ENCODE measurements around the gene HYDIN.
A peak's percentile ranks its signal among the peaks of the same experiment; 100 is the strongest.

The HYDIN gene

GRCh38 chr16:71230122-71230845 lies at the start of gene HYDIN:
Gene HYDIN (minus strand): TSS chr16:71230722. CDS start chr16:71186895, 43,827 bp downstream.
- DNase-seq (ENCODE audit: low spot score): no peak

GRCh38 chr16:71276589-71277334 lies 46.2 kb upstream of the HYDIN start:
- peak; percentile 4 for DNase-seq (ENCODE audit: low spot score)

DNA sequence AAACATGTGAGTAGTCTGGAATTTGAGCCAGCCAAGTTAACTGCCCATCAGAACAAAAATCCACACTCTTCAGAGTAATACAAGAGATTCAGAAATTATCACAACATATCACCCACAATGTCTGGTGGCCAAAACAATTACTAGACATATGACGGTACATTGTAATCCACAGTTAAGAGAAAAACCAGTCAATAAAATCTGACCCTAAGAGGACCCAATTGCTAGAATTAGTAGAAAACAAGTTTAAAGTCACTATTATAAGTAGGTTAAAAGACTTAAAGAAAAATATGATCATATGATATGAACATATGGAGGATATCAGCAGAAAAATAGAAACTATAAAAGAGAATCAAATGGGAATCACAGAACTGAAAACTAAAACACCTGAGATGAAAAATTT lies 42.9 kb upstream of the HYDIN start:
- DNase-seq (ENCODE audit: low spot score): no peak

DNA sequence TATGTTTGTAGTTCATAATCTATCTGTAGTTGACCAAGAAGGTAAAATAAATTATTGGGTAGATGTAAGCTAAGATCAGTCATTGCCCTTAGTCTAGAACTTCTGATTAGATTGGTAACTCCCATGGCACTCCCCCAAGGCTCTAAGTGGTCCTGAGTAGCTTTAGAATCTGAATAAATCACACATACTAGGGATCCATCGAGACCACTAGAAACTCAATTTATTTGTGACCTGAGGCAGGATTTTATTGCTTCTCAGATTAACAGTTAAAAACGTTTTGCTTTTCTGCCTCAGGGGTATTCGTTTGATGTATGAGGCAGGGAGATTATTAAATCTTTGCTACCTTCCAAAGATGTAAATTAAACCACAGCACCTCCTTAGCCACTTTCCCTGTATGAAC lies 33.8 kb upstream of the HYDIN start:
- DNase-seq (ENCODE audit: low spot score): no peak

DNA sequence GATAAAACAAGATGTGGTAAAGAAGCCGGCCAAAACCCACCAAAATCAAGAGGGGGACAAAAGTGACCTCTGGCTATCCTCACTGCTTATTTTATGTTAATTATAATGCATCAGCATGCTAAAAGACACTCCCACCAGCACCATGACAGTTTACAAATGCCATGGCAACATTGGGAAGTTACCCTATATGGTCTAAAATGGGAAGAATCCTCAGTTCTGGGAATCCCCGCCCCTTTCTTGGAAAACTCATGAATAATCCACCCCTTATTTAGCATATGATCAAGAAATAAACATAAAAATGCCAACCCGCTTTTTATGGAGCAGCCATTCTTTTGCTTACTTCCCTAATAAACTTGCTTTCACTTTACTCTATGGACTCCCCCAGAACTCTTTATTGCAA lies 33.1 kb upstream of the HYDIN start:
- no peak for DNase-seq (ENCODE audit: low spot score)

GRCh38 chr16:71262391-71262790 lies 31.9 kb upstream of the HYDIN start:
- DNase-seq (ENCODE audit: low spot score): no peak

DNA sequence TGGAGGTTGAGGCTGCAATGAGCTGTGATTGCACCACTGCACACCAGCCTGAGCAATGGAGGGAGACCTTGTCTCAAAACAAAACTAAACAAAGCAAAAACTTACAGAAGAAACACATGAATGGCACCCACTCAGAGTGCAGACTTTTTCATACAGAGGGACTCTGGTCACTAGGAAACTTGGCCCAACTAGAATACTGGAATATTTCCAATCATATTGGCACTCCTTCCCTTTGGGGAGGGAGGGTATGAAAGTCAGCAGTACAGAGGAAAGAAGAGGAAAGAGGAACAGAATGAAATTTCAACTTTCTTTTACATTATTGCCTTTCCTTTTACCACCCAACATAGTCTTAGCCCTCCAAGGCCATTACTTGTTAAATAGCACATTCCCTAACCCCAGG lies 30.5 kb upstream of the HYDIN start:
- no peak for DNase-seq (ENCODE audit: low spot score)

DNA sequence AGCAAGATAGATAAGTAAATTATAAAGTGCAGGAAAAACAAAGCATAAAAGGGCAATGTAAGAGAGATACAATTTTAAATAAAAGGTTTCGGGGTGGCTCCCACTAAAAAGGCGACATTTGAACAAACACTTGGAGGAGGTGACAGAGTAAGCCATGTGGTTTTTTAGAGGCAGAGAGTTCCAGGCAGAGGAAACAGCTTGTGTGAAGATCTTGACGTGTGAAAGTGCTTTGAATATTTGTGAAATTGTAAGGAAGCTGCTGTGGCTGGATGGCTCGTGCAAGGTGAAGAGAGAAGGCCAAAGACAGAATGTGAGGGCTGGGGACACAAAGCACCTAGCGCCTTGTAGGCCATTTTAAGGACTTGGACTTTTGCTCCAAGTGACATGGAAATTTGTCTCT lies 28.6 kb upstream of the HYDIN start:
- DNase-seq (ENCODE audit: low spot score): no peak

DNA sequence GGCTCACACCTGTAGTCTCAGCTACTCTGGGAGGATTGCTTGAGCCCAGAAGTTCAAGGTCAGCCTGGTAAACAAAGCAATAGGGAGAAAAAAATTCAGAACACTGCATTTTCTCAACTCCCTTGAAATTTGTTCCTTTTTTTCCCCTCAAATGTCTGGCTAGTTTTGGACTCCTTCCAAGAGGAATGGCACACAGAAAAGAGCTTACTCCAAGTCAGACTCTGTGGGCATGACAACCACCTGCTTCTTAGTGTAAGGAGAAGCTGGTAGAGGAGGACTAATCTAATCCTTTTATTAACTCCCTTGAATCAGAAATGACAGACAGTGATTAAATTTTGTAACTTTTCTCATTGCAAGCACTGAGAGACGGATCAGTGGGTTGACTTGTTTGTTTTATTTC lies 27.9 kb upstream of the HYDIN start:
- DNase-seq (ENCODE audit: low spot score): no peak

- DNase-seq (ENCODE audit: low spot score): no peak
These were observed 27.2 kb upstream of the HYDIN start for GRCh38 chr16:71257768-71258167.

DNA sequence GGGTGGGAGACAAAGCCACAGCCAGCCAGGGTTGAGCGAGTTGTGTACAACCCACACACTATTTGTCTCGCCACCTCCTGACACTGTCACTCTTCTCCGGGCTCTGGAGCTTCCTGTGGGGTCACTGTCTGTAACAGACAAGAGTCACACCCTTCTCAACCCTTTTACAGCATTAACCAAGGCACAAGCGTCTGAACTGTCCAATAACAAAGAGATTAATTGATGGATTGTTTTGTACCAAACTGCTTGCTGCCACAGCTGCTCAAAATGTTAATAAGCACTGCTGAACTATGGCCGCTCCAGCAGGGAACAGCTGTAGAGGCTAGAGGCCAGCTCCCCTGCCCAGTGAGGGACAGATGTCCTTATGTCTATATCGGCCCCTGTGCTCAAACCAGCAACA lies 25.2 kb upstream of the HYDIN start:
- no peak for DNase-seq (ENCODE audit: low spot score)

GRCh38 chr16:71254832-71255525 lies 24.5 kb upstream of the HYDIN start:
- peak; percentile 7 for DNase-seq (ENCODE audit: low spot score)

- no peak for DNase-seq (ENCODE audit: low spot score)
These were observed 20.1 kb upstream of the HYDIN start for GRCh38 chr16:71250461-71251235.

GRCh38 chr16:71249399-71249798 lies 18.9 kb upstream of the HYDIN start:
- DNase-seq (ENCODE audit: low spot score): peak; percentile 4

DNA sequence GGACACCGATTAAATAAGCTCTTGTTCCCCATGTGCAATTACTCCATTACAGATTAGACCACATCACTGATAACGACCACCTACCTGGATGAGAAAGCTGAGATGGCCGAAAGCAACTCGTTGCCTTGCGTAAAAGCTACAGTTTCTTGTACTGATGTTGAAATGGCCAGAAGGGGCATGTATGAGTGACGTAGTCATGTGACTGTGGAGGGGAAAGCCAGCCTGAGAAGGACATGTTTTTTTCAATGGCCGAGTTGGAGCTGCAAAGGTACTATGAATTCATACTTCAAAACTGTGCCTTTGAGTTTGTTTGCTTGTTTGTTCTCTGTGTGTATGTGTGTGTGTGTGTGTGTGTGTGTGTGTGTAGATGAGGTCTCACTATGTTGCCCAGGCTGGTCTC lies 17.0 kb upstream of the HYDIN start:
- DNase-seq (ENCODE audit: low spot score): no peak

DNA sequence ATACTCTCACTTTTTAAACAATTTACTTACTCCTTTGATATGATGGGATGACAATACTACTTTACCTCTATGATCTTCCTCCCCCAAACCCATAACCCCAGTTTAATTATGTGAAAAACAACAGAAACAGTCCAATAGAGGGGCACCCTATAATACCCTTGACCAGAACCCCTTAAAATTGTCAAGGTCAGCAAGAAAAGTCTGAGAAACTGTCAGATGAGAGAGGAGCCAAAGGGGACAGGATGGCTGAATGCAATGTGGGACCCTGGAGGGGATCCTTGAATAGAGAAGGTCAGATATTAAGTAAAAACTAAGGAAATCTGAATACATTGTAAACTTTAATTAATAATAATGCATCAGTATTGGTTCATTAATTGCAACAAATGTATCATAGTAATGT lies 15.8 kb upstream of the HYDIN start:
- no peak for DNase-seq (ENCODE audit: low spot score)

DNA sequence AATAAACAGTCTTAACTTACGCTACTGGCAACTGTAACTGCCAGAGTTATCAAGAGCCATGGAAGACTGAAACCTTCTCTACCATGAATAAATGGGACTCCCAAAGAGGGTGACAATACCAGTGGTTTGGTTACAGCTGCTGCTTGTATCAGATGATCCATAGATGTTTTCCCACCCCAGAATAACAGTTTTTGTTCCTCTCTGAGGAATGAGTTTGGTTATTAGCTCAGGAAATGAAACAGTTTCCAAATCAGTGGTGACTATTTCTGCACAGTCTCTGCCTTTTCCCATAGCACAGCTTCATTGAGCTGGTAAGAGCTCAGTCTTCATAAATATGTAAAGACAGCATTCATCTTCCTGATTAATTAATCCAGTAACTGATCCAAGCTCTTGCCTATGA lies 14.0 kb upstream of the HYDIN start:
- no peak for DNase-seq (ENCODE audit: low spot score)

DNA sequence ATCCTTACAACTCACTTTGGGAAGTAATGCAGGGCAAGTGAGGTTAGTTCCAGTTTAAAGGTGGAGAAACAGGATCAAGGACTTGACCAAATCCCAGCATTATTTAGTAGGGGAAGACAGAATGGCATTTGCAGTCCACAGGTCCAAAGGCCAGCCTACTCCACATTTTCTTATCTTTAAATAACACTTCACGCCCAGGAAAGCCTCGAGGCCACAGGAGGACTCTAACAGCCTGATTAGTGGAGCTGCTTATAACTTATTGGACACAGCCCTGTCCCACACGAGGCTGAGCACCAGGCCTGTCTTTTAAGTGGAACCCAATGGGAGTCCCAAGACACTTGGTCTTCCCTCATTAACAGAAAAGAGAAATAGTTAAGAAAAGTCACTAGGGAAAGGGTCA lies 12.1 kb upstream of the HYDIN start:
- DNase-seq (ENCODE audit: low spot score): no peak

DNA sequence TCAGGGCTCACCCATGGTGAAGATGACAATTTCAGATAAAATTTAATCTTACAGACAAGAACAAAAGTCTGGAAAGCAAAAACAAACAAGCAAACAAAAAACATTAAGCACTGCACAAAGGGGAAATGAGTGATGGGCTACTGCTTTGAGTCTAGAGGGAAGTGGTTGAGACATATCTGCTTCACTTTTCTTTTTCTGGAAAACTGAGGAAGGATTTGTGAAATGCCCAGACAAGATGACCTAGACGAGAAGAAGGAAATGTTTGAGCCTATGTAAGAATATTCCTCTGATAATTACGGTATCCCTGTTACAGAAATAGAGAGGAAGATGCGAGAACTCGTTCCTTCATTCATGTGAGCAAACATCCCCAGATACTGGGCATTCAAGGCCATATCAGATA lies 11.5 kb upstream of the HYDIN start:
- DNase-seq (ENCODE audit: low spot score): no peak

- DNase-seq (ENCODE audit: low spot score): no peak
These were observed 1.2 kb downstream of the HYDIN start for GRCh38 chr16:71229344-71229743.

GRCh38 chr16:71226229-71227141 lies 4.0 kb downstream of the HYDIN start:
- DNase-seq (ENCODE audit: low spot score): no peak
